ENCODE measurements around the gene NRF1. TPM values are rescaled to one million over a fixed set of nuclear protein-coding genes. Genes with fewer than 3 reads are reported as not detected.
"Not testable (repeated sequence)": the region's sequence is repeated elsewhere in the genome, so short reads cannot be mapped to it uniquely, and the experiment has no call there.

Gene NRF1
- total RNA-seq (10 to 100 TPM; 33.7 to 33.9 TPM), total RNA-seq (30.6 to 45.4 reads per million in 2 donors)

- Mint-ChIP-seq H3K27me3 (no peaks in the 10 kb centered on the region), H3K27ac (peak within 1 kb of the TSS; percentile 92), H3K4me1 (peaks cover 34% of the 10 kb centered on the region), H3K4me3 (peak within 1 kb of the TSS; percentile 93), H3K36me3 (ENCODE audit: low read depth) (peaks cover 4% of the 10 kb centered on the region)
- DNase-seq: peak; percentile 90 to 94 (median 91)
- no peaks in the 10 kb centered on the region for H3K9me3 ChIP-seq (ENCODE audit: control insufficient read depth, low read length, poor library complexity, severe bottlenecking)
- ATAC-seq: peak; percentile 90
Measured at GRCh38 chr7:129611246-129612111, at the start of gene NRF1. Gene NRF1, plus strand, starts transcription at chr7:129611720. Its CDS starts 45,632 bp downstream, at chr7:129657352.

- Mint-ChIP-seq H3K4me3 (peak overlapping the region; percentile 12), H3K27me3 (peaks cover 55% of the 10 kb centered on the region)
- ATAC-seq; H3K27ac Mint-ChIP-seq; H3K36me3 Mint-ChIP-seq (ENCODE audit: low read depth); H3K9me3 ChIP-seq (ENCODE audit: control insufficient read depth, low read length, poor library complexity, severe bottlenecking); H3K4me1 Mint-ChIP-seq; DNase-seq: not testable (repeated sequence)
Measured at GRCh38 chr7:129566323-129566722, 45.2 kb upstream of the NRF1 start.

GRCh38 chr7:129567377-129567776 lies 44.1 kb upstream of the NRF1 start:
- Mint-ChIP-seq H3K36me3 (ENCODE audit: low read depth) (peaks cover 2% of the 10 kb centered on the region), H3K27ac (no peak overlapping the region), H3K4me3 (no peak overlapping the region), H3K27me3 (peaks cover 55% of the 10 kb centered on the region), H3K4me1 (no peaks in the 10 kb centered on the region)
- ATAC-seq (no peak), DNase-seq (no peak)
- no peaks in the 10 kb centered on the region for H3K9me3 ChIP-seq (ENCODE audit: control insufficient read depth, low read length, poor library complexity, severe bottlenecking)

- peaks cover 2% of the 10 kb centered on the region for H3K36me3 Mint-ChIP-seq (ENCODE audit: low read depth)
- H3K27ac Mint-ChIP-seq: no peak overlapping the region
- DNase-seq (no peak), ATAC-seq (no peak)
- no peaks in the 10 kb centered on the region for H3K4me1 Mint-ChIP-seq
- peaks cover 46% of the 10 kb centered on the region for H3K27me3 Mint-ChIP-seq
- H3K4me3 Mint-ChIP-seq: no peak overlapping the region
- no peaks in the 10 kb centered on the region for H3K9me3 ChIP-seq (ENCODE audit: control insufficient read depth, low read length, poor library complexity, severe bottlenecking)
Measured at GRCh38 chr7:129568240-129568639, 43.3 kb upstream of the NRF1 start.

- peaks cover 2% of the 10 kb centered on the region for H3K36me3 Mint-ChIP-seq (ENCODE audit: low read depth)
- H3K27me3 Mint-ChIP-seq: peaks cover 40% of the 10 kb centered on the region
- no peak overlapping the region for H3K4me3 Mint-ChIP-seq
Measured at GRCh38 chr7:129569326-129569725, 42.2 kb upstream of the NRF1 start.

GRCh38 chr7:129569811-129570215 lies 41.7 kb upstream of the NRF1 start:
- Mint-ChIP-seq H3K27ac (no peak overlapping the region), H3K4me1 (no peaks in the 10 kb centered on the region), H3K36me3 (ENCODE audit: low read depth) (no peaks in the 10 kb centered on the region), H3K4me3 (no peak overlapping the region), H3K27me3 (peaks cover 36% of the 10 kb centered on the region)
- DNase-seq: no peak
- ATAC-seq: no peak
- H3K9me3 ChIP-seq (ENCODE audit: control insufficient read depth, low read length, poor library complexity, severe bottlenecking): no peaks in the 10 kb centered on the region

More at GRCh38 chr7:129569326-129569725, 42.2 kb upstream of the NRF1 start:
- ATAC-seq: no peak
- DNase-seq: no peak
- H3K27ac Mint-ChIP-seq: no peak overlapping the region
- no peaks in the 10 kb centered on the region for H3K4me1 Mint-ChIP-seq
- no peaks in the 10 kb centered on the region for H3K9me3 ChIP-seq (ENCODE audit: control insufficient read depth, low read length, poor library complexity, severe bottlenecking)

- ATAC-seq (no peak), DNase-seq (no peak)
- H3K9me3 ChIP-seq (ENCODE audit: control insufficient read depth, low read length, poor library complexity, severe bottlenecking): no peaks in the 10 kb centered on the region
- Mint-ChIP-seq H3K4me1 (no peaks in the 10 kb centered on the region), H3K4me3 (no peak overlapping the region), H3K27me3 (peaks cover 29% of the 10 kb centered on the region), H3K36me3 (ENCODE audit: low read depth) (no peaks in the 10 kb centered on the region), H3K27ac (no peak overlapping the region)
Measured at GRCh38 chr7:129571201-129571600, 40.3 kb upstream of the NRF1 start.

GRCh38 chr7:129572205-129572604 lies 39.3 kb upstream of the NRF1 start:
- Mint-ChIP-seq H3K27me3 (peaks cover 26% of the 10 kb centered on the region), H3K27ac (no peak overlapping the region), H3K4me1 (no peaks in the 10 kb centered on the region), H3K4me3 (no peak overlapping the region), H3K36me3 (ENCODE audit: low read depth) (no peaks in the 10 kb centered on the region)
- ATAC-seq (no peak), DNase-seq (no peak)
- H3K9me3 ChIP-seq (ENCODE audit: control insufficient read depth, low read length, poor library complexity, severe bottlenecking): no peaks in the 10 kb centered on the region

GRCh38 chr7:129574487-129574886 lies 37.0 kb upstream of the NRF1 start:
- Mint-ChIP-seq H3K4me1 (no peaks in the 10 kb centered on the region), H3K27me3 (peaks cover 18% of the 10 kb centered on the region), H3K27ac (no peak overlapping the region), H3K36me3 (ENCODE audit: low read depth) (no peaks in the 10 kb centered on the region), H3K4me3 (no peak overlapping the region)
- no peak for ATAC-seq
- DNase-seq: no peak
- no peaks in the 10 kb centered on the region for H3K9me3 ChIP-seq (ENCODE audit: control insufficient read depth, low read length, poor library complexity, severe bottlenecking)

GRCh38 chr7:129575699-129576098 lies 35.8 kb upstream of the NRF1 start:
- Mint-ChIP-seq H3K27ac (no peak overlapping the region), H3K4me1 (no peaks in the 10 kb centered on the region), H3K27me3 (peaks cover 7% of the 10 kb centered on the region), H3K36me3 (ENCODE audit: low read depth) (no peaks in the 10 kb centered on the region), H3K4me3 (no peak overlapping the region)
- DNase-seq: no peak
- no peak for ATAC-seq
- no peaks in the 10 kb centered on the region for H3K9me3 ChIP-seq (ENCODE audit: control insufficient read depth, low read length, poor library complexity, severe bottlenecking)

GRCh38 chr7:129576138-129576537 lies 35.4 kb upstream of the NRF1 start:
- peaks cover 5% of the 10 kb centered on the region for H3K27me3 Mint-ChIP-seq
- no peak overlapping the region for H3K27ac Mint-ChIP-seq
- H3K9me3 ChIP-seq (ENCODE audit: control insufficient read depth, low read length, poor library complexity, severe bottlenecking): no peaks in the 10 kb centered on the region
- H3K36me3 Mint-ChIP-seq (ENCODE audit: low read depth): no peaks in the 10 kb centered on the region
- no peak for ATAC-seq
- DNase-seq: no peak
- H3K4me3 Mint-ChIP-seq: no peak overlapping the region
- H3K4me1 Mint-ChIP-seq: no peaks in the 10 kb centered on the region

GRCh38 chr7:129578829-129579228 lies 32.7 kb upstream of the NRF1 start:
- H3K36me3 Mint-ChIP-seq (ENCODE audit: low read depth): peaks cover 2% of the 10 kb centered on the region
- peaks cover 4% of the 10 kb centered on the region for H3K27me3 Mint-ChIP-seq
- no peak for ATAC-seq
- no peaks in the 10 kb centered on the region for H3K9me3 ChIP-seq (ENCODE audit: control insufficient read depth, low read length, poor library complexity, severe bottlenecking)
- H3K4me3 Mint-ChIP-seq: no peak overlapping the region
- H3K4me1 Mint-ChIP-seq: no peaks in the 10 kb centered on the region
- no peak for DNase-seq
- H3K27ac Mint-ChIP-seq: no peak overlapping the region

GRCh38 chr7:129586179-129586578 lies 25.3 kb upstream of the NRF1 start:
- not testable (repeated sequence) for H3K36me3 Mint-ChIP-seq (ENCODE audit: low read depth); ATAC-seq; DNase-seq; H3K4me1 Mint-ChIP-seq; H3K9me3 ChIP-seq (ENCODE audit: control insufficient read depth, low read length, poor library complexity, severe bottlenecking); H3K27ac Mint-ChIP-seq; H3K4me3 Mint-ChIP-seq; H3K27me3 Mint-ChIP-seq

- DNase-seq (no peak), ATAC-seq (no peak)
- no peaks in the 10 kb centered on the region for H3K27me3 Mint-ChIP-seq
- no peak overlapping the region for H3K27ac Mint-ChIP-seq
- no peak overlapping the region for H3K4me3 Mint-ChIP-seq
- no peaks in the 10 kb centered on the region for H3K4me1 Mint-ChIP-seq
- H3K9me3 ChIP-seq (ENCODE audit: control insufficient read depth, low read length, poor library complexity, severe bottlenecking): peaks cover 3% of the 10 kb centered on the region
- H3K36me3 Mint-ChIP-seq (ENCODE audit: low read depth): no peaks in the 10 kb centered on the region
Measured at GRCh38 chr7:129588268-129588667, 23.3 kb upstream of the NRF1 start.
